SK-N-SH (cell line): ENCODE results near the gene APC2. TPM values are rescaled to one million over a fixed set of nuclear protein-coding genes. Genes with fewer than 3 reads are reported as not detected.

Source experiments
- CTCF ChIA-PET: fragments of 300-600, 350-600 bp; formaldehyde crosslinking; extraction: SDS; loops from one replicate; lab custom pipeline; 2021; lab: Yijun Ruan, JAX
- POLR2A ChIA-PET: fragments of 350-600 bp; sonication (Branson Sonifier 250); formaldehyde crosslinking; extraction: SDS; loops from one replicate; lab custom pipeline; 2020; ENCODE audit warnings: antibody characterized with exemption, inconsistent platforms; lab: Yijun Ruan, JAX
- DNase-seq: peaks from one replicate; pipeline ENCODE4 v3.0.0; 2012
- H2AFZ ChIP-seq: fragments of 200-600 bp; sonication (generic); 2 replicates; pipeline ENCODE4 v1.8.1; 2016; ENCODE audit warnings: antibody characterized with exemption, mild to moderate bottlenecking, low read depth
- H3F3A ChIP-seq: fragments of 200-600 bp; sonication (generic); replicated peaks from 2 replicates; pipeline ENCODE3; 2016; ENCODE audit warnings: antibody characterized with exemption, mild to moderate bottlenecking; ENCODE audit not compliant: insufficient read depth
- H3K27ac ChIP-seq, 2 experiments: fragments of 200-500 bp in 1 of 2; fragments of 200-600 bp in 1 of 2; sonication (Bioruptor generic) in 1 of 2; sonication (generic), shearing (Covaris generic) in 1 of 2; 2 replicates each; pipeline versions ENCODE4 v1.5.1 to v1.6.1; 2014 to 2016; ENCODE audit warnings: low read depth in 2 of 2, inconsistent platforms in 1 of 2, low read length in 1 of 2, mild to moderate bottlenecking in 1 of 2, mixed read lengths in 1 of 2
- H3K27me3 ChIP-seq: fragments of 200-600 bp; sonication (generic), shearing (Covaris generic); 2 replicates; pipeline ENCODE4 v1.6.1; 2016; ENCODE audit warnings: mixed run types; ENCODE audit not compliant: insufficient read depth
- H3K36me3 ChIP-seq, 2 experiments: fragments of 200-500 bp in 1 of 2; fragments of 200-600 bp in 1 of 2; sonication (Bioruptor generic) in 1 of 2; sonication (generic) in 1 of 2; replicated peaks in 1 of 2; 2 replicates each; pipeline versions ENCODE3 to v1.5.1; 2014 to 2016; ENCODE audit warnings: low read length in 1 of 2, mild to moderate bottlenecking in 1 of 2; ENCODE audit not compliant: insufficient read depth in 2 of 2, control insufficient read depth in 1 of 2
- H3K4me1 ChIP-seq, 2 experiments: fragments of 200-500 bp in 1 of 2; fragments of 200-600 bp in 1 of 2; sonication (Bioruptor generic) in 1 of 2; sonication (generic), shearing (Covaris generic) in 1 of 2; 2 replicates each; pipeline versions ENCODE4 v1.5.1 to v1.6.1; 2014 to 2016; ENCODE audit warnings: low read depth in 1 of 2, low read length in 1 of 2, mixed run types in 1 of 2; ENCODE audit not compliant: insufficient read depth in 2 of 2, control insufficient read depth in 1 of 2
- H3K4me2 ChIP-seq: fragments of 200-600 bp; sonication (generic), shearing (Covaris generic); 2 replicates; pipeline ENCODE4 v1.6.1; 2017; ENCODE audit warnings: mixed run types
- H3K4me3 ChIP-seq, 2 experiments: fragments of 200-500 bp in 1 of 2; fragments of 200-600 bp in 1 of 2; sonication (Bioruptor generic) in 1 of 2; sonication (generic), shearing (Covaris generic) in 1 of 2; 2 replicates each; pipeline versions ENCODE4 v1.5.1 to v1.8.1; 2014 to 2016; ENCODE audit warnings: low read depth in 2 of 2, inconsistent platforms in 1 of 2, low read length in 1 of 2, mild to moderate bottlenecking in 1 of 2, mixed read lengths in 1 of 2, moderate library complexity in 1 of 2
- H3K79me2 ChIP-seq: fragments of 200-600 bp; sonication (generic); 2 replicates; pipeline ENCODE4 v1.8.1; 2017; ENCODE audit warnings: mild to moderate bottlenecking; ENCODE audit not compliant: insufficient read depth
- H3K9ac ChIP-seq: fragments of 200-600 bp; sonication (generic); 2 replicates; pipeline ENCODE4 v1.6.1; 2017; ENCODE audit warnings: mixed run types
- H3K9me2 ChIP-seq: fragments of 200-600 bp; sonication (generic); 2 replicates; pipeline ENCODE4 v1.6.1; 2017; ENCODE audit warnings: mixed run types
- H3K9me3 ChIP-seq: fragments of 200-600 bp; sonication (generic); 2 replicates; pipeline ENCODE4 v1.6.1; 2017; ENCODE audit warnings: mixed run types, mild to moderate bottlenecking, moderate library complexity
- H4K20me1 ChIP-seq: fragments of 200-600 bp; sonication (generic); 2 replicates; pipeline ENCODE4 v1.6.1; 2017; ENCODE audit warnings: mild to moderate bottlenecking, mixed run types; ENCODE audit not compliant: insufficient read depth
- FOXJ3 ChIP-seq: sonication (generic); formaldehyde crosslinking; IDR thresholded peaks from 2 replicates; pipeline ENCODE4 v1.5.1; 2020; ENCODE audit warnings: mild to moderate bottlenecking, missing genetic modification reagents
- MXI1 ChIP-seq: IDR thresholded peaks from 2 replicates; pipeline ENCODE4 v1.6.1; 2012; ENCODE audit warnings: mild to moderate bottlenecking, low read depth, low read length, improper control_type of control experiment
- NFIC ChIP-seq: IDR thresholded peaks from 2 replicates; pipeline ENCODE4 v1.4.0; 2012; ENCODE audit warnings: borderline replicate concordance
- NRF1 ChIP-seq: IDR thresholded peaks from 2 replicates; pipeline ENCODE4 v1.6.1; 2012; ENCODE audit warnings: low read depth, mild to moderate bottlenecking, low read length
- POLR2AphosphoS5 ChIP-seq: IDR thresholded peaks from 2 replicates; pipeline ENCODE4 v1.6.1; 2012; ENCODE audit warnings: low read depth, low read length
- RAD21 ChIP-seq: IDR thresholded peaks from 2 replicates; pipeline ENCODE4 v1.6.1; 2012; ENCODE audit warnings: mild to moderate bottlenecking, low read length
- REST ChIP-seq: IDR thresholded peaks from 2 replicates; pipeline ENCODE4 v1.6.1; 2012; ENCODE audit warnings: mild to moderate bottlenecking, low read depth, low read length, moderate library complexity
- RFX5 ChIP-seq: IDR thresholded peaks from 2 replicates; pipeline ENCODE4 v1.6.1; 2012; ENCODE audit warnings: mild to moderate bottlenecking, improper control_type of control experiment, low read length
- RXRA ChIP-seq: IDR thresholded peaks from 2 replicates; pipeline ENCODE4 v1.4.0; 2012; ENCODE audit warnings: low read depth, mild to moderate bottlenecking, borderline replicate concordance
- TCF12 ChIP-seq: IDR thresholded peaks from 2 replicates; pipeline ENCODE4 v1.4.0; 2012
- YY1 ChIP-seq: IDR thresholded peaks from 2 replicates; pipeline ENCODE4 v1.4.0; 2012; ENCODE audit warnings: low read depth, mild to moderate bottlenecking
- ZBTB33 ChIP-seq: IDR thresholded peaks from 2 replicates; pipeline ENCODE4 v1.4.0; 2012; ENCODE audit warnings: low read depth, borderline replicate concordance
- WGBS: methylation state at CpG from one replicate; pipeline ENCODE4 v1.1.6; 2017; ENCODE audit warnings: low lambda C conversion rate; 5-methylcytosine and 5-hydroxymethylcytosine counted together
- polyA plus RNA-seq, 3 experiments: library from polyadenylated mRNA; depleted of rRNA; stranded (reverse); fragments of >200 nt; gene quantifications; 2 replicates each; pipeline ENCODE4 v1.2.3, GENCODE V29; 2012

Gene APC2
- polyA plus RNA-seq, 1 of the 3 experiments (the other 2 are of a cell fraction), result 1.3 TPM

GRCh38 chr19:1470305-1471009, 20.5 kb downstream of the APC2 start:
- Histone ChIP-seq H3K4me2 (no peak overlapping the region), H3K79me2 (peaks cover 16% of the 10 kb centered on the region; the same call in 1 of the 2 replicates), H3K9me3 (no peaks in the 10 kb centered on the region), H4K20me1 (peaks cover 28% of the 10 kb centered on the region), H3K4me1 (peaks cover 0 to 14% of the 10 kb centered on the region in 2 experiments; a peak in 1 of 4 replicates), H3K4me3 (no peak overlapping the region), H3K36me3 (peaks cover 0 to 28% of the 10 kb centered on the region in 2 experiments), H3K27ac (no peak overlapping the region; a peak in 1 of 4 replicates), H3F3A (no peaks in the 10 kb centered on the region), H2AFZ (no peak overlapping the region), H3K9me2 (no peaks in the 10 kb centered on the region), H3K9ac (no peak overlapping the region), H3K27me3 (no peaks in the 10 kb centered on the region)
- CTCF ChIA-PET, result interaction anchor here (3.5 kb wide), 1 partner anchor 26 kb away, joined by 21 read pairs; no protein-coding TSS in a partner anchor
- POLR2A ChIA-PET, result interaction anchor here (0.9 to 1.9 kb wide), 2 partner anchors 19 to 21 kb away, joined by 3 to 5 read pairs; partner anchors contain the start of gene REEP6
- 90% methylated on average over 39 of the region's 67 CpGs for WGBS
- DNase-seq, result no peak
- TF ChIP-seq MXI1, result no peak
- no peak for TF ChIP-seq RAD21
- no peak for TF ChIP-seq ZBTB33
- TF ChIP-seq RFX5, result no peak
- no peak for TF ChIP-seq NRF1
- no peak for TF ChIP-seq NFIC
- TF ChIP-seq YY1, result no peak
- TF ChIP-seq TCF12, result no peak
- TF ChIP-seq FOXJ3 (CRISPR knock-in tag), result no peak
- no peak for TF ChIP-seq POLR2AphosphoS5
- TF ChIP-seq RXRA, result no peak
- no peak for TF ChIP-seq REST
